IMR-90 (cell line): Measurements from ENCODE around the gene NOP9. TPM values are rescaled to one million over a fixed set of nuclear protein-coding genes. Genes with fewer than 3 reads are reported as not detected.

Experiments
- ATAC-seq: fragments of 200-7000 bp; cut with Tn5 transposase; 2 replicates; pipeline ENCODE4 v1.9.1; 2020; ENCODE audit warnings: low read depth, mild to moderate bottlenecking, moderate library complexity
- BruUV-seq: library from RNA; stranded (reverse); fragments of 400-500 nt; replicated peaks from 2 replicates; lab custom pipeline; 2021; lab: Mats Ljungman, UMichigan
- CTCF ChIA-PET: fragments of 300-600 bp; formaldehyde crosslinking; extraction: SDS; loops from one replicate; lab custom pipeline; 2021; ENCODE audit warnings: antibody characterized with exemption; lab: Yijun Ruan, JAX
- POLR2A ChIA-PET: fragments of 300-600 bp; sonication (Branson Sonifier 250); formaldehyde crosslinking; loops from one replicate; lab custom pipeline; 2022; ENCODE audit warnings: antibody characterized with exemption; ENCODE audit not compliant: unreplicated experiment; lab: Charles Lee
- DNase-seq: peaks from one replicate; pipeline ENCODE4 v3.0.0; 2013
- H2AFZ ChIP-seq: replicated peaks from 2 replicates; pipeline ENCODE3; 2013; ENCODE audit warnings: low read length, mild to moderate bottlenecking; ENCODE audit not compliant: poor library complexity
- H2AK5ac ChIP-seq: 2 replicates; pipeline ENCODE4 v1.6.1; 2013; ENCODE audit warnings: low read depth, low read length, inconsistent platforms
- H2AK9ac ChIP-seq: replicated peaks from 2 replicates; pipeline ENCODE3; 2013; ENCODE audit warnings: mild to moderate bottlenecking, low read depth, low read length, moderate library complexity; ENCODE audit not compliant: poor library complexity
- H2BK120ac ChIP-seq: 2 replicates; pipeline ENCODE4 v1.6.1; 2013; ENCODE audit warnings: low read depth, low read length, inconsistent platforms
- H2BK15ac ChIP-seq: 3 replicates; pipeline ENCODE4 v1.6.1; 2013; ENCODE audit warnings: low read depth, low read length, inconsistent platforms
- H2BK20ac ChIP-seq: 2 replicates; pipeline ENCODE4 v1.6.1; 2013; ENCODE audit warnings: low read depth, mild to moderate bottlenecking, inconsistent platforms, low read length, moderate library complexity
- H2BK5ac ChIP-seq: 2 replicates; pipeline ENCODE4 v1.6.1; 2013; ENCODE audit warnings: mild to moderate bottlenecking, low read depth, low read length, inconsistent platforms; ENCODE audit not compliant: poor library complexity, severe bottlenecking
- H3K14ac ChIP-seq: replicated peaks from 2 replicates; pipeline ENCODE4 v1.6.1; 2013; ENCODE audit warnings: low read depth, low read length, inconsistent platforms
- H3K18ac ChIP-seq: 2 replicates; pipeline ENCODE4 v1.6.1; 2013; ENCODE audit warnings: low read depth, low read length, control low read depth
- H3K23ac ChIP-seq: 2 replicates; pipeline ENCODE4 v1.6.1; 2013; ENCODE audit warnings: low read depth, low read length, inconsistent platforms
- H3K27ac ChIP-seq: 2 replicates; pipeline ENCODE4 v1.5.1; 2013; ENCODE audit warnings: mild to moderate bottlenecking, control low read depth, low read length; ENCODE audit not compliant: insufficient read depth
- H3K27me3 ChIP-seq: 2 replicates; pipeline ENCODE4 v1.6.1; 2013; ENCODE audit warnings: low read length; ENCODE audit not compliant: control insufficient read depth, insufficient read depth
- H3K36me3 ChIP-seq: 2 replicates; pipeline ENCODE4 v1.6.1; 2013; ENCODE audit warnings: low read length, mixed read lengths; ENCODE audit not compliant: control insufficient read depth, insufficient read depth
- H3K4ac ChIP-seq: 2 replicates; pipeline ENCODE4 v1.6.1; 2013; ENCODE audit warnings: low read depth, low read length, inconsistent platforms
- H3K4me1 ChIP-seq: 2 replicates; pipeline ENCODE4 v1.6.1; 2013; ENCODE audit warnings: low read length, mixed read lengths; ENCODE audit not compliant: control insufficient read depth, insufficient read depth
- H3K4me2 ChIP-seq: 2 replicates; pipeline ENCODE4 v1.6.1; 2013; ENCODE audit warnings: low read depth, mild to moderate bottlenecking, control low read depth, low read length, moderate library complexity
- H3K4me3 ChIP-seq: 2 replicates; pipeline ENCODE4 v1.5.1; 2013; ENCODE audit warnings: low read depth, mild to moderate bottlenecking, control low read depth, low read length, moderate library complexity; ENCODE audit not compliant: insufficient read depth
- H3K56ac ChIP-seq: 2 replicates; pipeline ENCODE4 v1.6.1; 2013; ENCODE audit warnings: low read length, inconsistent platforms; ENCODE audit not compliant: insufficient read depth; ENCODE audit errors: extremely low read depth
- H3K79me1 ChIP-seq, 2 experiments: 2 replicates each; pipeline ENCODE4 v1.6.1; 2013; ENCODE audit warnings: low read length in 2 of 2, inconsistent platforms in 1 of 2, low read depth in 1 of 2
- H3K9ac ChIP-seq: 2 replicates; pipeline ENCODE4 v1.6.1; 2013; ENCODE audit warnings: low read depth, low read length, control low read depth
- H3K9me1 ChIP-seq: 2 replicates; pipeline ENCODE4 v1.6.1; 2013; ENCODE audit warnings: low read length, inconsistent platforms; ENCODE audit not compliant: insufficient read depth
- H3K9me3 ChIP-seq: 2 replicates; pipeline ENCODE4 v1.6.1; 2013; ENCODE audit warnings: low read length; ENCODE audit not compliant: control insufficient read depth, insufficient read depth
- H4K20me1 ChIP-seq: 2 replicates; pipeline ENCODE4 v1.6.1; 2013; ENCODE audit warnings: low read length, inconsistent platforms; ENCODE audit not compliant: insufficient read depth
- H4K5ac ChIP-seq: 2 replicates; pipeline ENCODE4 v1.6.1; 2013; ENCODE audit warnings: mild to moderate bottlenecking, low read depth, low read length, control low read depth
- H4K8ac ChIP-seq, 2 experiments: 2 replicates each; pipeline ENCODE4 v1.6.1; 2013; ENCODE audit warnings: low read depth in 2 of 2, low read length in 2 of 2, control low read depth in 1 of 2, inconsistent platforms in 1 of 2
- H4K91ac ChIP-seq: 2 replicates; pipeline ENCODE4 v1.6.1; 2013; ENCODE audit warnings: low read depth, low read length, inconsistent platforms; ENCODE audit not compliant: insufficient read depth
- CTCF ChIP-seq: conservative IDR thresholded peaks from 2 replicates; pipeline ENCODE4 v1.5.1; 2012; ENCODE audit warnings: mild to moderate bottlenecking, low read depth, low read length, improper control_type of control experiment
- RAD21 ChIP-seq: IDR thresholded peaks from 2 replicates; pipeline ENCODE4 v1.6.1; 2012; ENCODE audit warnings: low read length, improper control_type of control experiment
- RCOR1 ChIP-seq: IDR thresholded peaks from 2 replicates; pipeline ENCODE4 v1.6.1; 2012; ENCODE audit warnings: mild to moderate bottlenecking, low read length, improper control_type of control experiment; ENCODE audit not compliant: insufficient replicate concordance
- WGBS, 2 experiments: methylation state at CpG; one replicate each; pipeline versions ENCODE4 v1.1.5 to v1.1.7; 2013; ENCODE audit warnings: missing lambda C conversion rate in 2 of 2; ENCODE audit not compliant: insufficient read length in 1 of 2; ENCODE audit errors: extremely low coverage in 2 of 2; 5-methylcytosine and 5-hydroxymethylcytosine counted together
- dilution Hi-C: fragments of 300-500 bp; cut with HindIII; formaldehyde crosslinking; loops from one replicate; pipeline ENCODE4 v1.14.3; 2018; ENCODE audit warnings: low sequenced_read_pairs; ENCODE audit not compliant: unreplicated experiment
- in situ Hi-C: fragments of 300-500 bp; cut with MboI; formaldehyde crosslinking; loops from 3 replicates; pipeline ENCODE4 v1.14.3; 2019; ENCODE audit warnings: low sequenced_read_pairs, inconsistent platforms, mixed read lengths
- intact Hi-C: fragments of 100-400 bp; cut with micrococcal nuclease; formaldehyde crosslinking; loops from 2 replicates; pipeline ENCODE4 v1.10.0; 2022
- polyA plus RNA-seq, 3 experiments: library from polyadenylated mRNA; depleted of rRNA; stranded (reverse); fragments of >200 nt; gene quantifications; 2 replicates each; pipeline ENCODE4 v1.2.3, GENCODE V29; 2012; ENCODE audit warnings: low replicate concordance in 1 of 3
- total RNA-seq: library from RNA; depleted of rRNA; stranded (reverse); fragments of >200 nt; gene quantifications from 2 replicates; pipeline ENCODE4 v1.2.3, GENCODE V29; 2012

NOP9 gene
- total and polyA plus RNA-seq, 2 of the 4 experiments (the other 2 are of a cell fraction), result 11.8 to 25.8 TPM

- TF ChIP-seq RAD21, result no peak
Observed at GRCh38 chr14:24335461-24336171, 36.0 kb downstream of the NOP9 start (continued).

- H3K27me3 ChIP-seq, result peaks cover 87% of the 10 kb centered on the region
- CTCF ChIA-PET, result interaction anchor here (0.7 to 0.9 kb wide), 2 partner anchors 10 to 29 kb away, joined by 3 to 6 read pairs; partner anchors contain the start of gene CIDEB
- in situ Hi-C loops, result no loop called here
Observed at GRCh38 chr14:24337144-24337823, 37.6 kb downstream of the NOP9 start.

More at GRCh38 chr14:24337144-24337823, 37.6 kb downstream of the NOP9 start:
- Histone ChIP-seq H2AFZ (no peak overlapping the region), H3K56ac (no peak overlapping the region), H3K23ac (no peak overlapping the region), H3K9ac (no peak overlapping the region), H4K5ac (no peak overlapping the region), H2BK15ac (no peak overlapping the region), H2BK120ac (no peak overlapping the region; the same call in 1 of the 2 replicates), H4K91ac (no peak overlapping the region), H3K9me3 (no peaks in the 10 kb centered on the region; the same call in 1 of the 2 replicates), H3K36me3 (no peaks in the 10 kb centered on the region), H3K79me1 (no peaks in the 10 kb centered on the region), H3K4me2 (no peak overlapping the region), H3K4ac (no peak overlapping the region), H2AK5ac (no peak overlapping the region), H2BK20ac (no peak overlapping the region), H2BK5ac (no peak overlapping the region), H4K8ac (no peak overlapping the region), H3K9me1 (no peaks in the 10 kb centered on the region), H3K4me1 (peaks cover 3% of the 10 kb centered on the region; the same call in 1 of the 2 replicates), H4K20me1 (no peaks in the 10 kb centered on the region), H3K18ac (no peak overlapping the region), H3K27ac (no peak overlapping the region), H3K4me3 (no peak overlapping the region), H3K14ac (no peak overlapping the region), H2AK9ac (no peak overlapping the region)
- dilution Hi-C loops (no loop called here), intact Hi-C loops (no loop called here)
- DNase-seq, result no peak
- TF ChIP-seq RCOR1 (no peak), RAD21 (no peak), CTCF (no peak)
- 0% methylated on average over 1 of the region's 7 CpGs; no CpG with 5 or more reads in 1 of the 2 experiments for WGBS, 2 experiments
- POLR2A ChIA-PET, result no interaction called here
- no TSS peak for BruUV-seq
- ATAC-seq, result no peak
